Measurements from ENCODE around the gene SYTL5.

GRCh38 chrX:38154340-38154739 is 148.0 kb downstream of the SYTL5 start:
- no peak for TF ChIP-seq EZH2 (IDR thresholded peaks at IDR 0.05; ENCODE audit: insufficient read depth, poor library complexity, severe bottlenecking)
- TF ChIP-seq EZH2phosphoT487 (IDR thresholded peaks at IDR 0.05; ENCODE audit: insufficient read depth, low read depth) = no peak

All from GM23248 (cell line).